Measurements from ENCODE around the gene CEMIP. TPM values are rescaled to one million over a fixed set of nuclear protein-coding genes. Genes with fewer than 3 reads are reported as not detected.

The CEMIP gene
- total RNA-seq, 1 donor from 2014 or later = 0.77 TPM

DNA sequence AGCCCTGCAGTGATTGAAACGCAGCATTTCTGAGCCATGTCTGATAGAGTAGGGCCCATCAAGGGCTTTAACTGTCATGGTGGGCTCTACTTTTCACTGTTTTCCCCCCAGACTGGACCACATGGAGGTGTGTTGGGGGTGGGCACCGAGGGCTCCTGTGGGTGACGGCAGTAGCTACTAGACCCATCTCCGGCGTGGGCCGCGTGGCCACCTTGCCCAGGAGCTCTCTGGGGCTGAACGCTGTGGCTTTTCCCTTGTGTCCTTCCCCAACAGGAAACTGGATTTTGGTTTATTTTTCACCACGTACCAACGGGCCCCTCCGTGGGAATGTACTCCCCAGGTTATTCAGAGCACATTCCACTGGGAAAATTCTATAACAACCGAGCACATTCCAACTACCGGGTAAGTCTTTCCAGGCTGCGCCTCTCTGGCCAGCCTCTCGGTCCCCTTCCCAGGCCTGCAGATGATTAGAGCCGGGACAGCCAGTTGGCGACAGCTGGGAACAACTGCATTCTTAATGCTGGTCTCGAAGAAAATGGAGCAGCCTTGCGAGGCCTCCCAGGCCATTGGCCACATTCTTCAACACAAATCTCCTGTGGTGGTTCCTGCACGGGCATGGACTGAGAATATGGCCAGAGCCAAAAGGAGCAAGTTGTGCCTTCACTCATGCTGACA lies 142.7 kb downstream of the CEMIP start:
- H3K9me3 Mint-ChIP-seq (ENCODE audit: low read depth) = no peaks in the 10 kb centered on the region
- DNase-seq (ENCODE audit: low spot score, unreplicated experiment) = no peak
- no peak overlapping the region for H3K27ac Mint-ChIP-seq
- H3K4me1 Mint-ChIP-seq (ENCODE audit: low read depth) = no peaks in the 10 kb centered on the region
- no peak for TF ChIP-seq CTCF (IDR thresholded peaks at IDR 0.05; ENCODE audit: unreplicated experiment)
- peaks cover 3% of the 10 kb centered on the region for H3K27me3 Mint-ChIP-seq
- no peaks in the 10 kb centered on the region for H3K36me3 Mint-ChIP-seq (ENCODE audit: insufficient read depth)
- H3K4me3 Mint-ChIP-seq (ENCODE audit: low read depth) = no peak overlapping the region

GRCh38 chr15:80923668-80924067 lies 144.5 kb downstream of the CEMIP start:
- Mint-ChIP-seq H3K36me3 (ENCODE audit: insufficient read depth) (no peaks in the 10 kb centered on the region), H3K4me3 (ENCODE audit: low read depth) (no peak overlapping the region), H3K27me3 (peaks cover 3% of the 10 kb centered on the region), H3K27ac (no peak overlapping the region), H3K9me3 (ENCODE audit: low read depth) (no peaks in the 10 kb centered on the region), H3K4me1 (ENCODE audit: low read depth) (no peaks in the 10 kb centered on the region)
- TF ChIP-seq CTCF (IDR thresholded peaks at IDR 0.05; ENCODE audit: unreplicated experiment) = no peak
- no peak for DNase-seq (ENCODE audit: low spot score, unreplicated experiment)

DNA sequence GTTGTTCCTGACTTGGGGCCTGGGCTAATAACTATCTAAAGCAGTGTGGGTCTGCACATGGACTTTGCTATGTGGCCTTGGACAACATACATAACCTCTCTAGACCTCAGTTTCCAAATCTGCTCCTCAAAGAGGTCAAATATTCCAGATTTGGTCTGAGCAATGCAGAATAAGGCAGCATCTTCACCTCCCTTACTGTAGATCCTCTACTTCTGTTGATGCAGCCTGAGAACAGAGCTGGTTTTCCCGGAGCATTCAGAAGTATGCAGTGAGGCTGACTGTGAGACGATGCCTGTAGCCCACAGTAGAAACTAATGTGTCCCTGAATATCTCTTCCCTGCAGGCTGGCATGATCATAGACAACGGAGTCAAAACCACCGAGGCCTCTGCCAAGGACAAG lies 145.1 kb downstream of the CEMIP start:
- no peak for TF ChIP-seq CTCF (IDR thresholded peaks at IDR 0.05; ENCODE audit: unreplicated experiment)
- H3K4me1 Mint-ChIP-seq (ENCODE audit: low read depth) = no peaks in the 10 kb centered on the region
- no peak for DNase-seq (ENCODE audit: low spot score, unreplicated experiment)
- H3K36me3 Mint-ChIP-seq (ENCODE audit: insufficient read depth) = no peaks in the 10 kb centered on the region
- no peak overlapping the region for H3K4me3 Mint-ChIP-seq (ENCODE audit: low read depth)
- peaks cover 3% of the 10 kb centered on the region for H3K27me3 Mint-ChIP-seq
- H3K27ac Mint-ChIP-seq = no peak overlapping the region
- H3K9me3 Mint-ChIP-seq (ENCODE audit: low read depth) = no peaks in the 10 kb centered on the region

GRCh38 chr15:80925597-80926059 lies 146.5 kb downstream of the CEMIP start:
- peaks cover 1% of the 10 kb centered on the region for H3K36me3 Mint-ChIP-seq (ENCODE audit: insufficient read depth)
- no peak for DNase-seq (ENCODE audit: low spot score, unreplicated experiment)
- H3K27me3 Mint-ChIP-seq = peaks cover 3% of the 10 kb centered on the region
- no peak for TF ChIP-seq CTCF (IDR thresholded peaks at IDR 0.05; ENCODE audit: unreplicated experiment)
- H3K27ac Mint-ChIP-seq = no peak overlapping the region
- H3K4me3 Mint-ChIP-seq (ENCODE audit: low read depth) = no peak overlapping the region
- no peaks in the 10 kb centered on the region for H3K9me3 Mint-ChIP-seq (ENCODE audit: low read depth)
- H3K4me1 Mint-ChIP-seq (ENCODE audit: low read depth) = peaks cover 7% of the 10 kb centered on the region

GRCh38 chr15:80926126-80926525 lies 147.0 kb downstream of the CEMIP start:
- Mint-ChIP-seq H3K4me3 (ENCODE audit: low read depth) (no peak overlapping the region), H3K4me1 (ENCODE audit: low read depth) (peaks cover 7% of the 10 kb centered on the region), H3K9me3 (ENCODE audit: low read depth) (no peaks in the 10 kb centered on the region), H3K27ac (no peak overlapping the region), H3K36me3 (ENCODE audit: insufficient read depth) (peaks cover 1% of the 10 kb centered on the region), H3K27me3 (peaks cover 3% of the 10 kb centered on the region)
- no peak for DNase-seq (ENCODE audit: low spot score, unreplicated experiment)
- TF ChIP-seq CTCF (IDR thresholded peaks at IDR 0.05; ENCODE audit: unreplicated experiment) = no peak

Measured in progenitor cell of endocrine pancreas (in vitro differentiated cells).